CD4-positive, alpha-beta memory T cell (primary cell): ENCODE measurements around the gene MAPK12. TPM values are rescaled to one million over a fixed set of nuclear protein-coding genes. Genes with fewer than 3 reads are reported as not detected.

Source experiments
- CTCF ChIA-PET: fragments of 350-600 bp; sonication (Branson Sonifier 250); formaldehyde crosslinking; loops from one replicate; lab custom pipeline; 2021; ENCODE audit warnings: inconsistent platforms; ENCODE audit not compliant: partially characterized antibody; lab: Charles Lee
- POLR2A ChIA-PET: fragments of 350-600 bp; sonication (Branson Sonifier 250); formaldehyde crosslinking; loops from one replicate; lab custom pipeline; 2021; ENCODE audit not compliant: partially characterized antibody; lab: Charles Lee
- DNase-seq, 5 donors: peaks; one replicate each; pipeline versions ENCODE4 v3.0.0 to v3.0.0-alpha.2; 2020 to 2022; ENCODE audit warnings: mixed read lengths in 1 of 5
- H3K27ac ChIP-seq: one replicate; pipeline ENCODE4 v1.7.0; 2013; ENCODE audit warnings: low read depth, low read length
- H3K27me3 ChIP-seq: 2 replicates; pipeline ENCODE4 v1.7.0; 2013; ENCODE audit warnings: mild to moderate bottlenecking, low read length, moderate library complexity; ENCODE audit not compliant: insufficient read depth
- H3K36me3 ChIP-seq: 2 replicates; pipeline ENCODE4 v1.7.0; 2013; ENCODE audit warnings: mild to moderate bottlenecking, low read length, moderate library complexity; ENCODE audit not compliant: insufficient read depth
- H3K4me1 ChIP-seq: 2 replicates; pipeline ENCODE4 v1.7.0; 2013; ENCODE audit warnings: mild to moderate bottlenecking, low read length, moderate library complexity; ENCODE audit not compliant: insufficient read depth
- H3K4me3 ChIP-seq, 2 donors: one replicate each; pipeline ENCODE4 v1.7.0; 2013; ENCODE audit warnings: low read length in 2 of 2, mild to moderate bottlenecking in 1 of 2
- H3K9me3 ChIP-seq, 2 donors: one replicate each; pipeline ENCODE4 v1.7.0; 2013; ENCODE audit warnings: low read length in 2 of 2, control low read depth in 1 of 2; ENCODE audit not compliant: control insufficient read depth in 1 of 2
- H3K27ac Mint-ChIP-seq, 7 donors: one replicate each; pipeline ENCODE4 v1.8.0; 2020 to 2021; ENCODE audit warnings: mixed read lengths in 7 of 7, mild to moderate bottlenecking in 6 of 7, inconsistent platforms in 3 of 7, moderate library complexity in 3 of 7
- H3K27me3 Mint-ChIP-seq, 2 donors: one replicate each; pipeline ENCODE4 v1.8.0; 2020 to 2021; ENCODE audit warnings: mixed read lengths in 2 of 2
- H3K36me3 Mint-ChIP-seq, 2 donors: one replicate each; pipeline ENCODE4 v1.8.0; 2020 to 2021; ENCODE audit warnings: mixed read lengths in 2 of 2, inconsistent platforms in 1 of 2, mild to moderate bottlenecking in 1 of 2
- H3K4me1 Mint-ChIP-seq, 4 donors: one replicate each; pipeline ENCODE4 v1.8.0; 2020 to 2021; ENCODE audit warnings: mixed read lengths in 4 of 4, mild to moderate bottlenecking in 1 of 4
- H3K4me3 Mint-ChIP-seq, 8 donors: one replicate each; pipeline ENCODE4 v1.8.0; 2020 to 2021; ENCODE audit warnings: mixed read lengths in 8 of 8, mild to moderate bottlenecking in 7 of 8, moderate library complexity in 6 of 8, inconsistent platforms in 3 of 8
- H3K9me3 Mint-ChIP-seq, 8 donors: one replicate each; pipeline ENCODE4 v1.8.0; 2020 to 2021; ENCODE audit warnings: mixed read lengths in 8 of 8, mild to moderate bottlenecking in 5 of 8, inconsistent platforms in 3 of 8, moderate library complexity in 1 of 8
- intact Hi-C: fragments of 100-400 bp; cut with micrococcal nuclease; formaldehyde crosslinking; loops from one replicate; pipeline ENCODE4 v1.15.1; 2023
- polyA plus RNA-seq, 2 donors: library from polyadenylated mRNA; unstranded; fragments of 300-500 nt; fragmentation: Illumina TruSeq; gene quantifications; one replicate each; pipeline ENCODE4 v1.2.3, GENCODE V29; 2021
- total RNA-seq, 2 experiments: library from RNA; stranded (reverse); gene quantifications; one replicate each; pipeline ENCODE4 v1.2.3, GENCODE V29; 2021

The MAPK12 gene
- total and polyA plus RNA-seq, 4 experiments from 2014 or later = 0.05 to 2.9 (median 2.9) TPM; not detected in 1

DNA sequence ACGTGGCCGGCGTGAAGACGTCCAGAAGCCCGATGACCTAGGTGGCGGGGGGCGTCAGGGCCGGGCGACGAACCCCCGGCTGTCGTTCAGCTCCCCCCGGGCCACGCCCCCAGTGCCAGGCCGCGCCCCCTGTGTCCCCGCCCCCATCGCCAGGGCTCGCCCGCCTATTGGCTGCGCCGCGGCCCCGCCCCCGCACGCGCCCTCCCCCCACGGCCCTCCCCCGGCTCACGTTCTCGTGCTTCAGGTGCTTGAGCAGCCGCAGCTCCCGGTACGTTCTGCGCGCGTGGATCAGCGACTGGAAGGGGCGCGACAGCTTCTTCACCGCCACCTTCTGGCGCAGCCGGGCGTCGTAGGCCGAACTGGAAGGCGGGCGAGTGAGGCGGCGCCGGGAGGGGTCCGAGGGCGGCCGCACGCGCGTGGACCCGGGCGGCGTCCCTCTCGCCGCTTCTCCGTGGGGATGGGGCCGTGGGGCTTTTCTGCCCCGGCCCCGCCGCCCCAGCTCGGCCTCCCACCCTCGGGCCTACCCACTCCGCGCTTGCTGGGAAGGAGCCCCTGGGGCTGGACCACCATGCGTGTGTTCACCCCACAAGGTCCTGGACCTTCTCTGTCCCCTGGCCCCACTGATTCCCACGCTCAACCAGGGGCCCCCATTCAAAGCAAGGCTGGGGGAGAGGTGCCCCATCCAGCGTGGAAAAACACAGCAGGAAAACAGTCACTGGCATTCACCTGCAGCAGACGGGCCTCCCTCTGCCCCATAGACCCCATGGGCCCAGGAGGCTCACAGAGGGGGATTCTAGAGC is 6.3 kb upstream of the MAPK12 start:
- Histone ChIP-seq H3K4me3 (no peak overlapping the region), H3K9me3 (no peaks in the 10 kb centered on the region), H3K27me3 (no peaks in the 10 kb centered on the region), H3K36me3 (no peaks in the 10 kb centered on the region), H3K27ac (no peak overlapping the region), H3K4me1 (peaks cover 27% of the 10 kb centered on the region)
- intact Hi-C loops = no loop called here
- Mint-ChIP-seq H3K4me1 (peaks cover 1 to 17% (median 8%) of the 10 kb centered on the region in 4 donors), H3K27ac (peak overlapping the region in 1 of 7 donors; percentile 54), H3K9me3 (no peaks in the 10 kb centered on the region), H3K36me3 (no peaks in the 10 kb centered on the region), H3K27me3 (peaks cover 0 to 5% of the 10 kb centered on the region in 2 donors), H3K4me3 (peak overlapping the region in 3 of 8 donors; percentile 17 to 52 (median 39))
- ChIA-PET CTCF (interaction anchor here (3.0 kb wide), 1 partner anchor 15 kb away, joined by 19 read pairs; the partner anchor contains the start of gene HDAC10), POLR2A (interaction anchor here (1.2 to 4.6 kb wide), 3 partner anchors 17 to 27 kb away, joined by 3 to 26 read pairs (median 5); partner anchors contain the start of gene HDAC10)
- DNase-seq = peak in 4 of 5 donors; percentile 31 to 65 (median 50)

DNA sequence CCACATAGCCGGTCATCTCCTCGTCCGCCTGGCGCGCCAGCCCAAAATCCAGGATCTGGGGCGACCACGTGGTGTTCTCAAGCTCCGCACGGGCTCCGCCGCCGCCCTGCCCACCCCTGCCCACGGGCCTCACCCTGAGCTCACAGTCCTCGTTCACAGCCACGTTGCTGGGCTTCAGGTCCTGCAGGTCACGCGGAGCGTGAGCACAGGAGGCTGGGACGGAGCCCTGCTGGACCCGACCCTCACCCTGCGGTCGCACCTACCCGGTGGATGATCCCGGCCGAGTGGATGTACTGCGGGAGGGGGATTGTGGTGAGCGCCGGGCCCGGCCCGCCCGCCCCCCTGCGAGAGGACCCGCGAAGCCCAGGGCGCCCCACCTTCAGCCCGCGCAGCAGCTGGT is 5.5 kb upstream of the MAPK12 start:
- ChIA-PET POLR2A (interaction anchor here (1.1 to 4.6 kb wide), 3 partner anchors 16 to 26 kb away, joined by 4 to 26 read pairs (median 5); partner anchors contain the start of gene HDAC10), CTCF (interaction anchor here (1.3 to 3.0 kb wide), 2 partner anchors 15 to 75 kb away, joined by 5 to 19 read pairs; partner anchors contain the start of gene HDAC10)
- Histone ChIP-seq H3K36me3 (no peaks in the 10 kb centered on the region), H3K27me3 (no peaks in the 10 kb centered on the region), H3K4me1 (peaks cover 31% of the 10 kb centered on the region), H3K27ac (no peak overlapping the region), H3K4me3 (no peak overlapping the region), H3K9me3 (no peaks in the 10 kb centered on the region)
- no peak overlapping the region for H3K27ac Mint-ChIP-seq
- intact Hi-C loops = no loop called here
- H3K4me1 Mint-ChIP-seq = peaks cover 1 to 23% (median 12%) of the 10 kb centered on the region in 4 donors
- H3K4me3 Mint-ChIP-seq = no peak overlapping the region
- H3K9me3 Mint-ChIP-seq = no peaks in the 10 kb centered on the region
- no peak for DNase-seq
- H3K36me3 Mint-ChIP-seq = no peaks in the 10 kb centered on the region
- peaks cover 4 to 13% of the 10 kb centered on the region in 2 donors for H3K27me3 Mint-ChIP-seq

DNA sequence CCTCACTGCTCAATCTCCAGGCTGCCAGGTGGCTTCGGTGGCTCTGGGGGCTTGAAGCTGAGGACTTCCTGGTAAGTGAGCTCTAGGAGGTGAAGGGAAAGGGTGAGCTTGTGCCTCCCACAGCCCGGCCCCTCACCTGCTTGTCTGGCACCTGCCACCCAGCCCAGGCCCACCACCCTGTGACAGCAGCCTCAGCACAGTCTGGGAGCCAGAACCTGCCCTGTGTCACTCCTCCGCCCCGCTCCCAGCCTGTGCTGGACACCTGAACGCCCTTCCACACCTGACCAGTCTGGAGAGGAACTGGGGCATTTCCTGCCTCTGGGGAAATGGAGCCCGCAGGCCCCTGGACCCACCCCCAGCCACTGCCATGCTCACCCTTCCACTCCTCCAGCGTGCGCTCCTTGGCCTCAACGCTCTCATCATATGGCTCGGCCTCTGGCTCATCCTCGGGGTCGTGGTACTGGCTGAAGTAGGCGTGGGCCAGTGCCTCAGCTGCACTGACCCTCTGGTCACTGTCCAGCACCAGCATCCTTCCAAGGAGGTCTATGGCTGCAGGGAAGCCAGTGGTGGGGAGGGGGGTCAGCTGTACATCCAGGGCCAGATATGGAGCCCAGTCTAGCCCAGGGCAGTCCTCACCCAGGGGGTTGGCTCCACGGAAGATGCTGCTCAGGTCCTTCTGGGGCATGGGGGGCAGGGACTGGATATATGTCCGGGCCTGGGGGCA is 3.6 kb upstream of the MAPK12 start:
- H3K4me1 Mint-ChIP-seq = peaks cover 0 to 16% (median 9%) of the 10 kb centered on the region in 4 donors
- CTCF ChIA-PET = no interaction called here

DNA sequence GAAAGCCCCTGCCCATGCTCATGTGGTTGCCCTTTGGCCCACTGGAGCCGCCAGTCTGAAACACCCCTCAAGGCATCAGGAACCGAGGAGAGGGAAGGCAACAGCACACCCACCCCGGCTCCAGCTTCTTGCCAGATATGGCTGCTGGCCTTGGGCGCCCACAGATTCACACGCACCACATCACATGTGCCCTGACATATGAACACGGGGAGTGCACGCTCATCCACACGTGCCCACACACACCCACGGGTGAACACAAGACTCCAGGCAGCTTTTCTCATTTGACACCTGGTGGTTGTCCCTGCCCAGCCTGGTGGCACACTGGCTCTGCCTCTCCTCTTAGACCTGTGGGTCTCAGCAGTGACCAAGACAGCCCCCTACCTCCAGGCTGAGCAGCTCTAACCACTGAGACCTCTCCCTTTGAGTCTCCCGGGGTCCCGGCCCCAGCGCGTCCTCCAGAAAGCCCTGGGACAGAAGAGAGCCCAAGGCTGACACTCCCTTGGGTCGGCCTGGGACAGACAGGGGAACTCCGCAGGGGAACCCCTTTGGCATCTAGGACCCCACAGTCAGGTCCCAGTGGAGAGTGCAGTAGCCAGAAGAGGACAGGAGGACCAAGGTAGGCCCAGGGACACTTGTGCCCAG is 2.7 kb upstream of the MAPK12 start:
- Mint-ChIP-seq H3K9me3 (no peaks in the 10 kb centered on the region), H3K27me3 (peaks cover 6 to 15% of the 10 kb centered on the region in 2 donors), H3K36me3 (no peaks in the 10 kb centered on the region), H3K27ac (no peak overlapping the region), H3K4me1 (peaks cover 0 to 16% (median 9%) of the 10 kb centered on the region in 4 donors), H3K4me3 (peak overlapping the region in 1 of 8 donors; percentile 7)
- CTCF ChIA-PET = interaction anchor here (1.4 kb wide), 1 partner anchor 12 kb away, joined by 3 read pairs; no protein-coding TSS in a partner anchor
- no peaks in the 10 kb centered on the region for H3K9me3 ChIP-seq
- no peaks in the 10 kb centered on the region for H3K36me3 ChIP-seq
- intact Hi-C loops = no loop called here
- no peaks in the 10 kb centered on the region for H3K27me3 ChIP-seq
- POLR2A ChIA-PET = no interaction called here
- H3K4me3 ChIP-seq = no peak overlapping the region
- peaks cover 14% of the 10 kb centered on the region for H3K4me1 ChIP-seq
- no peak for DNase-seq
- H3K27ac ChIP-seq = no peak overlapping the region

More for the DNA sequence above, 3.6 kb upstream of the MAPK12 start:
- Mint-ChIP-seq H3K4me3 (no peak overlapping the region), H3K27ac (peak overlapping the region in 1 of 7 donors; percentile 42), H3K27me3 (peaks cover 6 to 15% of the 10 kb centered on the region in 2 donors), H3K9me3 (no peaks in the 10 kb centered on the region), H3K36me3 (no peaks in the 10 kb centered on the region)
- Histone ChIP-seq H3K4me3 (no peak overlapping the region), H3K9me3 (no peaks in the 10 kb centered on the region), H3K27me3 (no peaks in the 10 kb centered on the region), H3K4me1 (peaks cover 20% of the 10 kb centered on the region), H3K27ac (no peak overlapping the region), H3K36me3 (no peaks in the 10 kb centered on the region)
- no peak for DNase-seq
- intact Hi-C loops = no loop called here
- POLR2A ChIA-PET = no interaction called here

DNA sequence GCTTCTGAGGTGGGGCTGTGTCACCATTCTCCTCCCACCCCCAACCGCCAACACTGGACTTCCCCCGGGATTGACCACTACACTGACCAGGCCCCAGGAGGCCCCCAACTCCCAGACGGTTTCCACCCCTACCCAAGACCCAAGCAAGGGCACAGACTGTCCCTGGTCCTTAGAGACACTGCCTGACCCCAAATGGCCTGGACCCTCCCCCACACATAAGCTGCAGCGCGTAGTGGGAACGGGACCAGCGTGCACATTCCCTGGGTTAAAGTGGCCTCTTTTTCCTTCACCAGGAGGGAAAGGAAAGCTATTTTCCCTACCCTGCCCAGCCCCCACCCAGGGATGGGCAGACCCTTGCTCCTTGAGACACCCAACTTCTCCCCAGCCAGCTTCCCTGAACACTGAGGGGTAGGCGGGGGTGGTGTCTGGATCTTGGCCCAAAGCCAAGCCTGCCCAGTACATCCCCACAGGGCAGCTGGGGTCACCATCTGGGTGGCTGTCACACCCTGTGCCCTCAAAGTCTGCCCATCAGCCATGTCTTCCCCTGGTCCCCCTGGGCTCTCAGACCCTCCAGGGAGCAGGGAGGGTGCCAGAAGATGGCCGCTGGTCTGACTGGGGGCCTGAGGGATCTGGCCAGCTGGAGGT is 1.6 kb upstream of the MAPK12 start:
- POLR2A ChIA-PET = interaction anchor here (1.4 kb wide), 1 partner anchor 12 kb away, joined by 3 read pairs; no protein-coding TSS in a partner anchor
- intact Hi-C loops = no loop called here

DNA sequence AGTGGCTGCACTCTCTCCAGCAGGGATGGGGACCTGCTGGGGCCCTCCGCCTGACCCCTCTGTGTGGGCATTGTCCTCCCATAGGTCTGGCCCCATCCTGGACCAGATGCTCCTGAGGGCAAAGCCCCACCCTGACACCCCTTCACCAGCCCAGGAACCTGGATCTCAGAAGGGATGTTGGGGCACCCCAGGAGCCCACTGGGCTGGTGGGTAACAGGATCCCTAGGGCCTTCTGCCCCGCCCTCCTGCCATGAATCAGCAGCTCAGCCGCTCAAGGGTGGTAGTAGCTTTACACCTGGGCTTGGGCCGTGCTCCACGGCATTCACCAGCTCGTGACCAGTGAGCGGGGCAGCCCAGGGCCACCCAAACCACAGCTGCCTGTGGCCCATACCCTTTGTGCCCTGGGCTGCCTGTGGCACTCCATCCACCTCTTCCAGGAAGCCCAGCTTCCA is 1.0 kb upstream of the MAPK12 start:
- peaks cover 10 to 20% of the 10 kb centered on the region in 2 donors for H3K27me3 Mint-ChIP-seq
- ChIA-PET POLR2A (interaction anchor here (1.4 kb wide), 1 partner anchor 11 kb away, joined by 3 read pairs; no protein-coding TSS in a partner anchor), CTCF (interaction anchor here (1.1 kb wide), 1 partner anchor 236 kb away, joined by 4 read pairs; no protein-coding TSS in a partner anchor)
- Histone ChIP-seq H3K27me3 (no peaks in the 10 kb centered on the region), H3K36me3 (no peaks in the 10 kb centered on the region), H3K4me3 (no peak overlapping the region), H3K9me3 (no peaks in the 10 kb centered on the region), H3K4me1 (peaks cover 4% of the 10 kb centered on the region), H3K27ac (no peak overlapping the region)
- no peaks in the 10 kb centered on the region for H3K9me3 Mint-ChIP-seq
- peak overlapping the region in 6 of 8 donors; percentile 15 to 66 (median 53) for H3K4me3 Mint-ChIP-seq
- peaks cover 0 to 7% (median 6%) of the 10 kb centered on the region in 4 donors for H3K4me1 Mint-ChIP-seq
- DNase-seq = no peak
- no peak overlapping the region for H3K27ac Mint-ChIP-seq
- intact Hi-C loops = no loop called here
- H3K36me3 Mint-ChIP-seq = no peaks in the 10 kb centered on the region

More for the DNA sequence above, 1.6 kb upstream of the MAPK12 start:
- Histone ChIP-seq H3K27me3 (no peaks in the 10 kb centered on the region), H3K27ac (no peak overlapping the region), H3K4me1 (peaks cover 7% of the 10 kb centered on the region), H3K4me3 (no peak overlapping the region), H3K9me3 (no peaks in the 10 kb centered on the region), H3K36me3 (no peaks in the 10 kb centered on the region)
- peaks cover 10 to 20% of the 10 kb centered on the region in 2 donors for H3K27me3 Mint-ChIP-seq
- H3K27ac Mint-ChIP-seq = no peak overlapping the region
- H3K9me3 Mint-ChIP-seq = no peaks in the 10 kb centered on the region
- H3K4me3 Mint-ChIP-seq = no peak overlapping the region
- H3K36me3 Mint-ChIP-seq = no peaks in the 10 kb centered on the region
- CTCF ChIA-PET = interaction anchor here (1.4 kb wide), 1 partner anchor 11 kb away, joined by 3 read pairs; no protein-coding TSS in a partner anchor
- DNase-seq = no peak
- H3K4me1 Mint-ChIP-seq = peaks cover 0 to 8% (median 7%) of the 10 kb centered on the region in 4 donors
